GM21367 (cell line): ENCODE results near the gene CD2BP2.
A peak's percentile ranks its signal among the peaks of the same experiment; 100 is the strongest.
"Not testable (repeated sequence)": the region's sequence is repeated elsewhere in the genome, so short reads cannot be mapped to it uniquely, and the experiment has no call there.

Experiments
- ATAC-seq: cut with Tn5 transposase; IDR thresholded peaks from one replicate; pipeline ENCODE4 v1.9.1; 2021; ENCODE audit not compliant: unreplicated experiment

CD2BP2 gene

GRCh38 chr16:30355144-30355953, at the start of gene CD2BP2:
Gene CD2BP2, minus strand, starts transcription at chr16:30355308. Its CDS starts 627 bp downstream, at chr16:30354681.
- ATAC-seq, result peak; percentile 50

GRCh38 chr16:30401768-30402425, 46.8 kb upstream of the CD2BP2 start:
- ATAC-seq, result no peak

GRCh38 chr16:30399435-30400186, 44.5 kb upstream of the CD2BP2 start:
- ATAC-seq, result no peak

- ATAC-seq, result no peak
These were observed 43.7 kb upstream of the CD2BP2 start for GRCh38 chr16:30398661-30399434.

GRCh38 chr16:30397776-30398660, 42.9 kb upstream of the CD2BP2 start:
- ATAC-seq, result no peak

GRCh38 chr16:30397056-30397455, 41.9 kb upstream of the CD2BP2 start:
- ATAC-seq, result no peak

GRCh38 chr16:30396627-30397026, 41.5 kb upstream of the CD2BP2 start:
- not testable (repeated sequence) for ATAC-seq

- ATAC-seq, result no peak
These were observed 41.0 kb upstream of the CD2BP2 start for GRCh38 chr16:30395992-30396585.

GRCh38 chr16:30395155-30395991, 40.3 kb upstream of the CD2BP2 start, which contains the start of gene ZNF48:
Gene ZNF48, plus strand, starts transcription at chr16:30395420. Its CDS starts 375 bp downstream, at chr16:30395795.
- ATAC-seq, result no peak

GRCh38 chr16:30394592-30395154, 39.6 kb upstream of the CD2BP2 start:
- no peak for ATAC-seq

GRCh38 chr16:30383521-30383920, 28.4 kb upstream of the CD2BP2 start:
- ATAC-seq, result no peak

GRCh38 chr16:30382111-30382881, 27.2 kb upstream of the CD2BP2 start, which contains the start of gene SEPTIN1:
Gene SEPTIN1, minus strand, starts transcription at chr16:30382561. Its CDS starts 19 bp downstream, at chr16:30382542.
- ATAC-seq, result no peak

- no peak for ATAC-seq
These were observed 26.4 kb upstream of the CD2BP2 start for GRCh38 chr16:30381291-30382041.

- no peak for ATAC-seq
These were observed 25.7 kb upstream of the CD2BP2 start for GRCh38 chr16:30380803-30381208.

GRCh38 chr16:30380072-30380802, 25.1 kb upstream of the CD2BP2 start:
- ATAC-seq, result no peak
